ENCODE measurements around the gene PRIM1.
"Not testable (repeated sequence)": the region's sequence is repeated elsewhere in the genome, so short reads cannot be mapped to it uniquely, and the experiment has no call there.

PRIM1 gene

GRCh38 chr12:56759263-56759908 lies 7.3 kb upstream of the PRIM1 start:
- no peak for DNase-seq

- no peak for DNase-seq
Measured at GRCh38 chr12:56758728-56759262, 6.7 kb upstream of the PRIM1 start.

- not testable (repeated sequence) for DNase-seq
Measured at GRCh38 chr12:56757971-56758370, 5.8 kb upstream of the PRIM1 start.

DNA sequence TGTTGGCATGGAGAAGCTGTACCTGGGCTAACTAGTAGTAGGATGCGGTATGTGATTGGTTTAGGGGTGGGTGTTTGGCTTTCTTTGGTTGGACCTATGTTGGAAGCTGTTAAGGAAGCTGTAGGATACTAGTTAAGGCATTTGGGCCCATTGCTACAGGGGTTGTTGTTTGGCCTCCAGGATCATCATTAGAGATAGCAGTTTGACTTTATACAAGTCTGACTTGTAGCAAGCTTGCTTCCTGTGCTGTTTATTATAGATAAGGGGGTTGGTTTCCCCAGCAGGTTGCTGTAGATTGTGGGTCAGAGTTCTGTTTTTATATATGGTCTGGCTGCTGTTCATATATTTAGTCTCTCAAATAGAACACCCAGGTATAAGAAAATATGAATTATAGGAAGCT lies 1.4 kb upstream of the PRIM1 start:
- DNase-seq = no peak

GRCh38 chr12:56750596-56750995 lies 1.5 kb downstream of the PRIM1 start:
- DNase-seq = not testable (repeated sequence)

- DNase-seq = no peak
Measured at GRCh38 chr12:56749853-56750252, 2.3 kb downstream of the PRIM1 start.

- no peak for DNase-seq
Measured at GRCh38 chr12:56749359-56749758, 2.8 kb downstream of the PRIM1 start.

- no peak for DNase-seq
Measured at GRCh38 chr12:56728139-56728861, 23.8 kb downstream of the PRIM1 start.

DNA sequence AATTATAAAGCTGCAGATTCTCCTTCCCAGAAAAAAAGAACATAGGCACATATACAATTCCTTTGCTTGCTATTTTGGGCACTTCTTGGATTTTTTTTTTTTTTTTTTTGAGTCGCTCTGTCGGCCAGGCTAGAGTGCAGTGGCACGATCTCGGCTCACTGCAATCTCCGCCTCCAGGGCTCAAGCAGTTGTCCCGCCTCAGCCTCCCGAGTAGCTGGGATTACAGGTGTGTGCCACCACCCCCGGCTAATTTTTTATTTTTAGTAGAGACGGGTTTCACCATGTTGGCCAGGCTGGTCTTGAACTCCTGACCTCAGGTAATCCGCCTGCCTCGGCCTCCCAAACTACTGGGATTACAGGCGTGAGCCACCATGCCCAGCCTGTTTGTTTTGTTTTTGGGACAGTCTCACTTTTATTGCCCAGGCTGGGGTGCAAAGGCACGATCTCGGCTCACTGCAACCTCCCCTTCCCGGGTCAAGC lies 25.9 kb downstream of the PRIM1 start:
- DNase-seq = not testable (repeated sequence)

GRCh38 chr12:56725723-56726102 lies 26.4 kb downstream of the PRIM1 start:
- DNase-seq = no peak

DNA sequence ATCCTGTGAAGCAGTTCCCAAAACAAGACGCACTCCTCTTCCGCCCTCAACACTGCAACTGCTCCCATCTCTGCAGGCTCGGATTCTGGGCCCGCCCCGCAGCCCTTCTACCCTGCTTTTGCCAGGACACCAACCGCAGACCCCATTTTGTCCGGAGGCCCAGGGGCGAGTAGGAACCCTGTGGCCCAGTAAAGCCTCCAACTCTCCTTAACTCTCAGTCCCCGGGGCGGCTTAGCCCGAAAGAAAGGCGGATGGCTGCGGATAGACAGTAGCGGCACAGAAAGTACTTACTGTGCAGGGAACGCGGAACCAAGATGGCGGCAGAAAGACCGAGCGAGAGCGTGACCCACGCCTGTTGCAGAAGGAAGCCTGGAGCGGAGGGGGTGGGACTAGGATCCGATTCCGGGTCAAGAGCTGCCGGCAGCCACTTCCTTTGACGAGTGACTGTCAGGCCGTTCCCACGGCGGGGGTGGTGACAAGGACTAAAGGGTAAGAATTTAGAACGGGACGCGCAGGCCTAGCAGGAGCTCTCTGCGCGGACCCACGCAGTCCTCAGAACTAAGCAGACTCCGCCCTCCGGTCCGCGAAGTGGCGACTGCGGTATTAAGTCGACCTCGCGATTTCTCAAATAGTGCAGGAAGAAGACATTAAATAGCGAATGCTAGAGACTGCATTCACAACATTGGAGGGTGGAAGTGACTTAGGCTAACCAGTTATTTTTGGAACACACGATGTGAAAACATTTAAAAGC lies 27.0 kb downstream of the PRIM1 start, which contains the start of gene NACA:
NACA (minus strand) TSS at position 328 of the 751 bp plus-strand sequence. CDS start 778 bp downstream, outside the sequence.
- peak; percentile 97 for DNase-seq

DNA sequence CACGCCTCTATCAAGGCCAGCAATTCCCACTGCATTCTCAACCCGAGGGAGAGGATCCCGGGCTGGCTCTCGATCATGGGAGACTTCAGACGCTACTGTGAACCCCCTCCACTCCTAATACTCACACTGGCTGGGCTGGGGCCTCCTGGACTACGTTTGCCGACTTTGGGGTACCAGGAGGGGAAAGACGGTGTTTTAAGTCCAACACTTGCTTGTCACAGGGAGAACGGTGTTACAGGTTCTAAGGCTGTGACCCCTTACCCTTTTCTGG lies 27.5 kb downstream of the PRIM1 start:
- DNase-seq = no peak

- peak; percentile 4 for DNase-seq
Measured at GRCh38 chr12:56723889-56724700, 28.0 kb downstream of the PRIM1 start.

DNA sequence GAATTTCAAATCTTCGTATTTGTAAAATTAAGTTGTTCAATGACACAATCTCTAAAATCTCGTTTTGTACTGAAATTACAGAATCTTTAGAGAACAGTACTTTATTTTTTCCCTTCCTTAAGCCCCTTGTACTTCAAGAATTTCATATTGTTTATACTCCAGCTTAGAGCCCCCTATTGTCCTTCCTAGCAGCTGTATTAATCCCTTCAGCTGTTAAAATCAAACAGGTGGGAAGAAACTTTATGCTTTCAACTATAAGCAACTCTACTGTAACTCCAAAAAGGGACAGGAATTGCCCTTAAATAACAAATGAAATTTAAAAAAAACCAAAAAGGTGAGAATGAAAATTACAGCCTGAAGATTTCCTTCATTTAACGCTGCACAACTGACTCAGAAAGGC lies 28.8 kb downstream of the PRIM1 start:
- DNase-seq = no peak

DNA sequence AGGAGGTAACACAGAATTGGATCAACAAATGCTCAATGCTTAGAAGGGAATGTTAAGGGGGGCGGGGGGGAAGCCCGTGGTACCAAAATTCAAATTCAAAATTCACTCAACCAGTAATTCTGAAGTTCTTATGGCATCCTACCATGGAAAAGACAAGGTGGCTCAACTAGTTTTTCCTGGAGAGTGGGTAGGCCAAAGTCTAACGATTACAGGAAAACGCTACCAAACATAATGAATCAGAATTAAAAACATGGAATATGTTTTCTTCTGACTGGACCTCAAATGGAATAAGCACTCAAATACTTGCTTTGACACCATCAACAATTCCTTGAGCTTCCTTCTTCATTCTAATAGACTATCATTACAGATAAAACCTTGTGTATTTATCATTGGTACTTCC lies 29.3 kb downstream of the PRIM1 start:
- no peak for DNase-seq

GRCh38 chr12:56721721-56722120 lies 30.4 kb downstream of the PRIM1 start:
- no peak for DNase-seq

DNA sequence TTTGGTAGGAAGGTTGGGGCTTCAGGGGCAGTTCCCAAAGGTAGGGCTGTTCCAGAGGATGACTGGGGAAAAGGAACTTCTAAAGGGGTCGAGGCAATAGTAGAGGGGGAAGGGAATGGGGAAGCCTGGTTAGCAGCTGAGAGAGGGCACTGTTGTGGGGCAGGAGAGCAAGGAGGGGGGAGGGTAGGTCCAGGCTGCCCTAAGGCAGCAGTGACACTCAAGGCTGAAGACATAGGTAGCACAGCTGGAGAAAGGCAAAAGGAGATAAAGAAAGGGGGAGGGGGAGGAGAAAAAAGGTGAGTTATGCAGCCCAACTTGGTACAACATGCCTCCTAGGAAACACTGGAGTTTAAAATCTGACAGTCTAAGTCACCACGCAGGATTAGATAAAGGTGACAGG lies 30.9 kb downstream of the PRIM1 start:
- no peak for DNase-seq

- DNase-seq = no peak
Measured at GRCh38 chr12:56720731-56721151, 31.4 kb downstream of the PRIM1 start.

DNA sequence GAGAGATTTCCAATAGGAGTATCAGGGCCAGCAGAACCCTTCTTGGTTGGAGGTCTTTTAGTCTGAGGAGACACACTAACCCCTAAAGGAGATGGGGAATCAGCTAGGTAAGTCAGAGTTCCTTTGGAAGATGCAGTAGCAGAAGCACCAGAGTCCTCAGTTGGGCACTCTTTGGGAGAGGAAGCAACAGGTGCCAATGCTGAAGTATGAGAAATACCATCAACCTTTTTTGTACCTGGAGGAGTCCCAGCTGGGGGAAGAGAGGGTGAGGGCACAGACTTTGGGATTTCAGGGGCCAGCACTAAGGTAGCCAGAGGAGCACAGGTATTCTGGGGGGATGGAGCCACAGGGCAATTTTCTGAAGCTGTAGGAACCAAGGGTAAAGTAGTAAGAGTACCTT lies 33.1 kb downstream of the PRIM1 start:
- DNase-seq = no peak

GRCh38 chr12:56718636-56719035 lies 33.5 kb downstream of the PRIM1 start:
- DNase-seq = no peak

GRCh38 chr12:56718149-56718548 lies 34.0 kb downstream of the PRIM1 start:
- DNase-seq = no peak

- no peak for DNase-seq
Measured at GRCh38 chr12:56716933-56717880, 34.9 kb downstream of the PRIM1 start.
